ENCODE data around the gene LIMS3. TPM values are rescaled to one million over a fixed set of nuclear protein-coding genes. Genes with fewer than 3 reads are reported as not detected.
"Not testable (repeated sequence)": the region's sequence is repeated elsewhere in the genome, so short reads cannot be mapped to it uniquely, and the experiment has no call there.

Gene LIMS3
- total and polyA plus RNA-seq, 12 donors, result 1.0 to 7.0 (median 3.9) TPM

DNA sequence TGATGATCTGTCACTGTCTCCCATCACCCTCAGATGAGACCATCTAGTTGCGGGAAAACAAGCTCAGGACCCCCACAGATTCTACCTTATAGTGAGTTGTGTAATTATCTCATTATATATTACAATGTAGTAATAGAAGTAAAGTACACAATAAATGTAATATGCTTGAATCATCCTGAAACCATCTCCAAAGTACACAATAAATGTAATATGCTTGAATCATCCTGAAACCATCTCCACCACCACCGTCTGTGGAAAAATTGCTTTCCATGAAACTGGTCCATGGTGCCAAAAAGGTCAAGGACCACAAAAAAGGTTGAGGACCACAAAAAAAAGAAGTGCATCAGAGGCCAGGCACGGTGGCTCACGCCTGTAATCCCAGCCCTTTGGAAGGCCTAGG is 29.3 kb downstream of the LIMS3 start:
- WGBS, 2 donors, result no CpG with 5 or more reads among the region's 4 CpGs
- H3K27me3 ChIP-seq; DNase-seq; intact Hi-C loops (cut with DNase I); H3K27ac ChIP-seq; ATAC-seq; H3K4me3 ChIP-seq; H3K36me3 ChIP-seq; H3K4me1 ChIP-seq; H3K9me3 ChIP-seq: not testable (repeated sequence)

DNA sequence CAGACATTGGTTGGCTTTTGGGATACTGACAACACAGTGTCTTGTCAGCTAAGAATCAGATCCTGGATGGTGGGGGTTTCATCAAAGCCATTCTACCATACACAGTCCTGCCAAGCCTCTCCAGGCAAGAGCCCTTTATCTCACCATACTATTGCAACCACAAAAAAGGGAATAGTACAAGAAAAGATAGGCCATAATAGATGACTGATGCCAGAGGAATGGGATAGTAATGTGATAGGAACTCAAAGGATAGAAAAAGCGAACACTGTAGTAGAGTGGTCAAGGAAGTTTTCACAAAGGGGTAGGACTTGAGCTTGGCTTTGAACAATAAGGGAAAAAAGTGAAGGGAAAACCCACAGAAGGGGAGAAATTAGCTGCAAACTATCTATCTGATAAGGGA is 30.7 kb downstream of the LIMS3 start:
- H3K27me3 ChIP-seq; H3K36me3 ChIP-seq; intact Hi-C loops (cut with DNase I); H3K27ac ChIP-seq; DNase-seq; H3K4me1 ChIP-seq; H3K4me3 ChIP-seq; ATAC-seq; H3K9me3 ChIP-seq: not testable (repeated sequence)
- WGBS, 2 donors, result no CpG with 5 or more reads among the region's 1 CpG

DNA sequence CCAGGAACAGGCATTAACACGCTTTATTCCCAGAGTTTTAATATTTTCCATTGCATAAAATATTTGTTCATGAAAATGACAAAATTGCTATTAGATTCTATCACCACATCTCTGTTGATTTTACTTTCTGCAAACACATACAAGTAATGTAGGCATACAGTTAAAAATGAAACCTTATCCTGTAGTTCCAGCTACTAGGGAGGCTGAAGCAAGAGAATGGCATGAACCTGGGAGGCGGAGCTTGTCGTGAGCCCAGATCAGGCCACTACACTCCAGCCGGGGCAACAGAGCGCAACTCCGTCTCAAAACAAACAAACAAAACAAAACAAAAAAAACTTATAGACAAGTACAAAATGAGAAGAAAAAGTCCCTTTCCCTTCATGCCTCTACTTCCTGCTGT is 38.0 kb downstream of the LIMS3 start:
- H3K4me3 ChIP-seq; ATAC-seq; H3K36me3 ChIP-seq; H3K27me3 ChIP-seq; intact Hi-C loops (cut with DNase I); DNase-seq; H3K27ac ChIP-seq; H3K4me1 ChIP-seq; H3K9me3 ChIP-seq: not testable (repeated sequence)
- no CpG with 5 or more reads among the region's 6 CpGs for WGBS, 2 donors

DNA sequence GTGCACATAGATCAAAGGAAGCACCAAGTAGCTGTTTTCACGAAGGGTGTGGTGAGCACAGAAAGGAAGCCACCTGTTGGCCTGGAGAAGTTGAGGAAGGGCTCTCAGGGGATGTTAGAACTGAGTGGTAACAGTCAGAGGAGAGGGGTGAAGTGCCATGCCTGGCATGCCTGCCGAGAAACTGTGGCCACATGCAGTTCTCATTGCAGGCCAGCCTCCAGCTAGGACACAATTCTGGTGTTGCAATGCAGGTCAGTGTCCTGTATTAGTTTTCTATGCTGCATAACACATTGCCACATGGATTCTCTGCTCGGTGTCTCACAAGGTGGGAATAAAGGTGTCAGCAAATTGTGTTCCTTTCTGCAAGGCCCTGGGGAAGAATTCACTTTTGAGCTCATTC is 46.9 kb downstream of the LIMS3 start:
- WGBS, 2 donors, result no CpG with 5 or more reads among the region's 3 CpGs
- ATAC-seq, result not testable (repeated sequence)

DNA sequence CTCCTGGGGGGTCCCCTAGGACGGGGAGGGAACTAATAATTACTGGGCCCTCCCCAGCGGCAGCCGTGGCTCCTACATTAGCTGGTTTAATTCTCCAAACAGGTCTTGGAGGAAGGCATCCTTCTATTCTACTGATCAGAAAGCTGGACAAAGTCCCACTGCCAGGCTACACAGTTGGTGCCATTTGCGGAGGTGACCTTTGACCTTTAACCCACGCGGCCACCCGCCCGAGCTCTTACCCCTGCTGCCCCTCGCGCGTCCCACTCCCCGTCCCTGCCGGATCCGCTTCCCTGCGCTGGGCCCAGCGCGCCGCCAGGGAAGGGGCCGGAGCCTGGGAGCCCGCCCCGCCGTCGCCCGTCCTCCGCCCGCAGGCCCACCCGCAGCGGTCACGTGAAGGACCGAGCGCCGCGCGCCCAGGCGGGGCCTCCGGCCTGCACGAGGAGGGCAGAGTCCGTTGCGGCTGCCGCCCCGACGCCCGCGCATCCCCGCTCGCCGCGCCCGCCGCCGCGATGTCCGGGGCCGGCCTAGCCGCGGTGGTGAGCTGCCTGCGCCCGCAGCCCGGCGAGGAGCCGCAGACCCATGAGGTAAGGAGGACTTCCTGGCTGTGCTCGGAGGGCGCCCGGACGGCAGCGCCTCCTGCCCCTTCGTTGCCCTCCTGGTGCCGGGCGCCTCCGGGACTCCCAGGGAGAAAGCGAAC is 48.9 kb downstream of the LIMS3 start:
- H3K36me3 ChIP-seq; DNase-seq; H3K4me1 ChIP-seq; H3K9me3 ChIP-seq; H3K27ac ChIP-seq; intact Hi-C loops (cut with DNase I); H3K27me3 ChIP-seq; H3K4me3 ChIP-seq: not testable (repeated sequence)
- WGBS, 2 donors, result no CpG with 5 or more reads among the region's 71 CpGs
- peak; percentile 39 to 92 (median 61) for ATAC-seq

More for the DNA sequence above, 46.9 kb downstream of the LIMS3 start:
- H3K9me3 ChIP-seq; DNase-seq; H3K27me3 ChIP-seq; H3K4me3 ChIP-seq; H3K27ac ChIP-seq; H3K36me3 ChIP-seq; intact Hi-C loops (cut with DNase I); H3K4me1 ChIP-seq: not testable (repeated sequence)

DNA sequence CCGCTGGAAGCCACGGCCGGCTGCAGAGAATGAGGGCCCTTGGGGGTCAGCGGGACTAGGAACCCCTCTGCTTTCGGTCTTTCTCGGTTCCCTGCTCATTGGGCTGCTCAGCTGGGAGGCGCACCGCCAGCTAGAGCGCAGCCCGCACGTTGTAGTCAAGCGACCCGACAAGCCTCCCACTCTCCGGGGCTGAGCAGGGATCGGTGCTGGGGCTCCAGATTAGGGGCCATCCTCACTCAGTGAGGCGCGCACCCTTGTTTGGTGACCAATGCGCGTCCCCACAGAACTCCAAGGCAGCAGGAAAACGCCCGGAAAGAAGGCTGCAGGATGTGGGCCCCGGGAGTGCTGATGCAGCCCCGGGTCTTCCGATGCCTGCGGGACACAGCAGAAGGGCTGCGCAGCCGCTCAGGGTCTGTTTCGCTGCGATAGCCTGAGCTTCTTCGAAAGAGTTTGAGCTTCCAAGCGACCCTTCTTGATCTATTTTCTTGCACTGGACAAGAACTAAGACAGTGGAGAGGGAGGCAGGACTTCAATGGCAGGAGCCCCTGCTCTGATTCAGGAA is 49.6 kb downstream of the LIMS3 start:
- peak in 6 of 8 donors; percentile 14 to 55 (median 22) for ATAC-seq
- H3K4me1 ChIP-seq; H3K36me3 ChIP-seq; DNase-seq; H3K27me3 ChIP-seq; H3K27ac ChIP-seq; intact Hi-C loops (cut with DNase I); H3K4me3 ChIP-seq; H3K9me3 ChIP-seq: not testable (repeated sequence)
- WGBS, 2 donors, result no CpG with 5 or more reads among the region's 31 CpGs

DNA sequence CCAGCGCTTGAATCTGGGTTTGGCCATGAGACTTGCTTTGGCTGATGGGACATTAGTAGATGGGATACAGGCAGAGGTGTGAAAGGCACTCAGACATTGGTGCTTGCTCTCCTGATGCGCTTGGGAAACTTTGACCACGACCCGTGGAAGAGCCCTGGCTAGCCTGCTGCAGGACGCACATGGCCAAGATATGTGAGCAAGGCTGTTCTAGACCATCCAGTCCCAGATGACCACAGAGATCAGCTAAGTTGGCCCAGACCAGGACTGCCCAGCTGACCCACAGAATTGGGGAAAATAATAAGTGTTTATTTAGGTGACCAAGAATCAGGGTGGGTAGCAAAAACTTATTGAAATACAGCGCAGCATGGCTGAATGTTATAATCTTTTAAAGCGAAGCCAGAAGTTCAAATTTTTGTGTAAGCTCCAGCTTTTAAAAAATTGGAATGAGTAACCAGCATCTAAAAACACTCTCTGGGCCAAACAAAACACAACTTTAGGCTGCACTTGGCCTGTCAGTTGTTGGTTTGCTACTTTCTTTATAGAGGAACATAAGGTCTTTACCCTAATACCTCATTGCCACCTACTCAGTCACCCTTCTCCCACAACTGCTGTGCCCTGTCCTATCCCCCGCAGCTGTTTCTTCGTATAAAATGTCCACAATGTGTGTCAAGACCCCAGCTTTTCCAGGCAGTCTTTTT is 51.8 kb downstream of the LIMS3 start:
- ATAC-seq, result peak in 3 of 8 donors; percentile 39 to 59 (median 44)
- H3K27me3 ChIP-seq; H3K36me3 ChIP-seq; DNase-seq; H3K27ac ChIP-seq; intact Hi-C loops (cut with DNase I); H3K9me3 ChIP-seq; H3K4me1 ChIP-seq; H3K4me3 ChIP-seq: not testable (repeated sequence)
- WGBS, 2 donors, result no CpG with 5 or more reads among the region's 9 CpGs

DNA sequence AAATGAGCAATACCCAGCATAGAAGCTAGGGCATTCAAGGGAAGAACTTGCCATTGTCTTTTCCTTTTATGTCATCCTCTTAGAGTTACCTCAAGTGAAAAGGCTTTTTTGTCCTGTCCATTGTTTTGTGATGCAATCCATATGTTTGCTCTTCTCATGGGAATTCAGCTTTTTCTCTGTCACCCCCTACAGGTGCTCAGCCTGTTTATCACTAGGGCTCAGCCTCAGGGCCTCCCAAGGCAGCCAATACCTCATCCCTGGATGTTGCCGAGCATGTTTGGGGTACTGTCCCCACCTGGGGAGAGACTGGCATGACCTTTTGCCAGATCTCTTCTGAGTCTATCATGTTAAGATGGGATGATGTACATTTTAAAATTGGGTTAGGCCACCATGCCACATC is 65.5 kb downstream of the LIMS3 start:
- H3K4me1 ChIP-seq; H3K4me3 ChIP-seq; H3K9me3 ChIP-seq; H3K36me3 ChIP-seq; H3K27ac ChIP-seq; H3K27me3 ChIP-seq; intact Hi-C loops (cut with DNase I); DNase-seq; ATAC-seq: not testable (repeated sequence)
- WGBS, 2 donors, result no CpG with 5 or more reads among the region's 1 CpG

DNA sequence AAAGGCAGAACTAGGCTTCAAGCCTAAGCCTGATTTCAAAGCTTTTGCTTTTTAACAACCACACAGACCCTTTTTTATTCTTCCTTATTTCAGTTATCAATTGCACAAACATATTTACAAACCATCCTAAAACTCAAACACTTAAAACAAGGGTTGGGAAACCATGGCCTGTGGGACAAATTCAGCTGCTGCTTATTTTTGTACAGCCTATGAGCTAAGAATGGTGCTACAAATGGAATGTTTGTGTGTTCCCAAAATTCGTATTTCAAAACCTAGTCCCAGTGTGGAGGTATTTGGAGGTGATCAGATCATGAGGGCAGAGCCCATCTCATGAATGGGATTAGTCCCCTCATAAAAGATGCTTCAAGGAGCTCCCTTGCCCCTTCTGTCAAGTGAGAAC is 67.0 kb downstream of the LIMS3 start:
- intact Hi-C loops (cut with DNase I), result not testable (repeated sequence)

DNA sequence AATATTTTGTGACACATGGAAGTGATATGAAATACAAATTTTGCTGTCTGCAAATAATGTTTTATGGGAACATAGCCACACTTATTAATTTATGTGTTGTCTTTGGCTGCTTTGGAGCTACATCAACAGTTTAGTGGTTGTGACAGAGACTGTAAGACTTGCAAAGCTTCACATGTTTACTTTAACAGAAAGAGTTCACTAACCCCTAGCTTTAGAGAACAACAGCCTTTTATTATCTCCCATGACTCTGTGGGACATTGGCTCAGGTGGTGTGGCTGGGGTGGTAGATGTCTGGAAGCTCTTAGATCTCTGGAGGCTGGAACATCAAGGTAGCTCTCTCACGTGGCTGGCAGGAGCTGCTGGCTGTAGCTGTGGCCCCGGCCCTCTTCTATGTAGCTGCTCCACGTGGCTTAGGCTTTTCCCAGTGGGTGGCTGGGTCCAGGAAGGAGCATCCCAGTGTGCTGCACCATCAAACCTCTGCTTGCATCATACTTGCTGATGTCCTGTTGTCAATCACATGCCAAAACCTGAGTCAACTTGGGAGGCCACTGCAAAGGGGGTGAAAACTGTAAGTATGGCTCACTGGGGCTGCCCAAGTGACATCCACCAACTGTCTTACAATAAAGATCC is 67.7 kb downstream of the LIMS3 start:
- H3K27me3 ChIP-seq; H3K4me1 ChIP-seq; H3K27ac ChIP-seq; H3K9me3 ChIP-seq; intact Hi-C loops (cut with DNase I); H3K4me3 ChIP-seq; H3K36me3 ChIP-seq; ATAC-seq; DNase-seq: not testable (repeated sequence)
- WGBS, 2 donors, result no CpG with 5 or more reads among the region's 3 CpGs

More for the DNA sequence above, 67.0 kb downstream of the LIMS3 start:
- H3K9me3 ChIP-seq, DNase-seq, H3K4me1 ChIP-seq, H3K27me3 ChIP-seq, H3K27ac ChIP-seq, H3K36me3 ChIP-seq, H3K4me3 ChIP-seq, ATAC-seq: not testable (repeated sequence)
- WGBS, 2 donors, result no CpG with 5 or more reads among the region's 1 CpG

DNA sequence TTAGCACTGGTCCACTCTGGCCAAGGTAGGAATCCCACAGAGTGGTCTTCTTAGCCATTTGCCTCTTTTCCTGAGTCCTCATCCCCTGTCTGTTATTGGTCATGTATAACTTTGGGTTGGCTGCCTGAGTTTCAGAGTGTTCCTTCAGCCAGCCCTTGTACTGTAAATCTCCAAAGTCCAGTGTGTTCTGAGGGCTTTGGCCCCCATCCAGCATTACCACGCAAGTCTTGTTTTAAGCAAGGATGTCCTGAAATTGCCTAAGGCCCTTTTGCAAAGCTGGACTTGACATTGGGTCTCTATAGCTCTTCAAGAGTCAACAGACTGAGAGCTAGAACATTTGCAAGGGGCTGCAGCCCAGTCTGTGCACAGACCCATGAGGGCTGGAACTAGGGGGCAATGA is 68.4 kb downstream of the LIMS3 start:
- intact Hi-C loops (cut with DNase I); ATAC-seq; H3K4me3 ChIP-seq; H3K27ac ChIP-seq; DNase-seq; H3K27me3 ChIP-seq; H3K36me3 ChIP-seq; H3K9me3 ChIP-seq; H3K4me1 ChIP-seq: not testable (repeated sequence)
- no CpG with 5 or more reads among the region's 1 CpG for WGBS, 2 donors
